Activated naive CD4-positive, alpha-beta T cell treated with anti-CD3 and anti-CD28 coated beads, Interleukin-2, amount 10 ng/mL, durations not matched to agents 7 days and 5 days (primary cell): ENCODE data around the gene SNX15.

Experiments used
- CTCF ChIA-PET: fragments of 350-600 bp; sonication (Branson Sonifier 250); formaldehyde crosslinking; loops from one replicate; lab custom pipeline; 2021; ENCODE audit warnings: antibody characterized with exemption; lab: Charles Lee
- DNase-seq: peaks from one replicate; pipeline ENCODE4 v3.0.0-alpha.2; 2020
- H3K27ac Mint-ChIP-seq: one replicate; pipeline ENCODE4 v1.8.0; 2021; ENCODE audit warnings: mild to moderate bottlenecking, moderate library complexity, mixed read lengths
- H3K27me3 Mint-ChIP-seq: one replicate; pipeline ENCODE4 v1.8.0; 2021; ENCODE audit warnings: mild to moderate bottlenecking, mixed read lengths
- H3K36me3 Mint-ChIP-seq: one replicate; pipeline ENCODE4 v1.8.0; 2021; ENCODE audit warnings: mixed read lengths
- H3K4me1 Mint-ChIP-seq: one replicate; pipeline ENCODE4 v1.8.0; 2021; ENCODE audit warnings: mixed read lengths
- H3K4me3 Mint-ChIP-seq: one replicate; pipeline ENCODE4 v1.8.0; 2021; ENCODE audit warnings: mild to moderate bottlenecking, moderate library complexity, mixed read lengths
- H3K9me3 Mint-ChIP-seq: one replicate; pipeline ENCODE4 v1.8.0; 2021; ENCODE audit warnings: mixed read lengths

SNX15 gene

DNA sequence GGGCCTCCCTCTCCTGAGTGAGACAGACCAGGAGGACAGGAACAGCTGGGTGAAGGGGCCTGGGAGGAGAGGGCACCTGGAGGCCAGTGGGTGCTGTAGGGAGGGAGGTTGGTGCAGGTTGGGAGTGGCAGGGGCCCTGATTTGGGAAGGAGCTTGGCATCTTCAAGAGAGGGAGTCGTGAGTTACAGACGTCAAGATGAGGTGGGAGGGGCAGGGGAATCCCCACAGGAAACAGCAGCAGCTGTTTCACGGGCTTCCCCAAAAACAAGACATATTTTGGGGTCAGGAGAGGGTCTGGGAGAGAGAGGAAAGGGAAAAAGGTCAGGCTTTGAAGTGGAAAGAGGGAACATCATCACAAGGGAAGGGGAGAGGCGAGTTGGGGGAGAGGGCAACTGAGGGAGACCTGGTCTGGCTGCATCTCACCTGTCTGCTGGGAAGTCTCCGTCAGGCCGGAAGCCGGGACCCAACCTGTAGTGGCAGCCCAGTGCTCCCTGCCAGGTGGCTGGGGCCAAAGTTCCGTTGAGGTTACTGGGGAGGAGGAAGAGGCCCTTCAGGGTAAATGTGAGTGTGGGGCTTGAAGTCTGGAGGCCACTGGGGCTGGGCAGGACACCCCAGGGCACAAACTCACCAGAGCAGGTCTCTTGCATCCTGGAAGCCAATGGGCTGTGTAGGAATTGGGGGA lies 26.7 kb downstream of the SNX15 start:
- Mint-ChIP-seq H3K27me3 (peaks cover 41% of the 10 kb centered on the region), H3K27ac (peak overlapping the region; percentile 60), H3K4me3 (peak overlapping the region; percentile 39), H3K9me3 (no peaks in the 10 kb centered on the region), H3K36me3 (no peaks in the 10 kb centered on the region), H3K4me1 (peaks cover 28% of the 10 kb centered on the region)
- CTCF ChIA-PET = interaction anchor here (0.9 kb wide), 1 partner anchor 13 kb away, joined by 3 read pairs; the partner anchor contains the start of gene SAC3D1
- DNase-seq = peak; percentile 47

DNA sequence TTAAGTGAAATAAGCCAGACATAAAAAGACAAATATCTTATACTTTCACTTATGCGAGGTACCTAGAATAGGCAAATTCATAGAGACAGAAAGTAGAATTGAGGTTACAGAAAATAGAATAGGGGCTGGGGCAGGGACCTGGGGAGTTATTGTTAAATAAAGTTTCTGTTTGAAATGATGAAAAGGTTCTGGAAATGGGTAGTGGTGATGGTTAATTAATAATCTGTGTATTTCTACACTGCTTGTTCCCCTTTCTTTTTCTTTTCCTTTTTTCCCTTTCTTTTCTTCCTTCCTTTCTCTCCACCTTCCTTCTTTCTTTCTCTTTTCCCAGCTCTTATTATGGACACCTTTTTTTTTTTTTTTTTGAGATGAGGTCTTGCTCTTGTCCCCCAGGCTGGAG lies 28.3 kb downstream of the SNX15 start:
- H3K4me1 Mint-ChIP-seq = peaks cover 36% of the 10 kb centered on the region
- H3K27me3 Mint-ChIP-seq = peaks cover 49% of the 10 kb centered on the region
- no peaks in the 10 kb centered on the region for H3K36me3 Mint-ChIP-seq
- no peaks in the 10 kb centered on the region for H3K9me3 Mint-ChIP-seq
- no peak overlapping the region for H3K4me3 Mint-ChIP-seq
- CTCF ChIA-PET = no interaction called here
- H3K27ac Mint-ChIP-seq = no peak overlapping the region
- no peak for DNase-seq

DNA sequence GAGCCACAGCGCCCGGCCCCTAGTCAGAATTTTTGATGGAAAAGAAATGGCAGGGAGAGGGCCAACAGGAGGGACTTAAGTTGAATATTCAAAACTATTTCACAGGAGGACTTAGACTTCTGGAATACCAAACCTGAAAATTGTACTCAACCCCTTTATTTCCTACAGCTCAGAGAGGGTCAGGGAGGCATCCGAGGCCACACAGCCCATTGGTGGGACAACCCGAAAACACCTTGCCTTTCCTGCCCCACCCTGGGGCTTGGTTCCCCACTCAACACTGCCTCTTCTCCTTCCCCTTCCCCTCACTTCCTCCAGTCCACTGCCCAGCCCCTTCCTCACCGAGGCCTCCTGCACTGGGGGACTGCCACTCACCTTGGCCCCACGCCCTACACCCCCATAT lies 29.8 kb downstream of the SNX15 start:
- no peak overlapping the region for H3K4me3 Mint-ChIP-seq
- no peaks in the 10 kb centered on the region for H3K9me3 Mint-ChIP-seq
- H3K27ac Mint-ChIP-seq = no peak overlapping the region
- H3K36me3 Mint-ChIP-seq = no peaks in the 10 kb centered on the region
- CTCF ChIA-PET = no interaction called here
- peaks cover 50% of the 10 kb centered on the region for H3K27me3 Mint-ChIP-seq
- H3K4me1 Mint-ChIP-seq = peaks cover 44% of the 10 kb centered on the region
- DNase-seq = no peak

DNA sequence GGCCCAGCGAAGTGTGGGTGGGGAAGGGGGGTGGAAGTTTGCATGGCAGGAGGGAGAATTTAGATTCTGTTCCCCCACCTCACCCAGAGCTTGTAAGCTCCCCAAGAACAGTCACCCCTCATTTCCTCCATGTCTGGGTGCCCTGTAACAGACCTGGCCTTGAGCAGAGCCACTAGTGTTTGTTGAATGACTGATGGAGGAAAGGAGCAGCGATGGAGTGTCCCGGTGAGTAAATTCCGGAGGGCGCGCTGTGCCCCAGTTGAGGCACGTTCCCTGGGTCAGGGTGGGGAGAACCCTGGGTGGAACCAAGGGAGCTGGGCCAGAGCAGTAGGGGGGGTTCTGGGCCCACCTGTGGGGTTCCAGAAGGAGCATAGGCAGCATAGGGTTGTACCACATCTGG lies 30.3 kb downstream of the SNX15 start:
- CTCF ChIA-PET = no interaction called here
- H3K36me3 Mint-ChIP-seq = no peaks in the 10 kb centered on the region
- H3K27ac Mint-ChIP-seq = no peak overlapping the region
- no peak overlapping the region for H3K4me3 Mint-ChIP-seq
- peaks cover 44% of the 10 kb centered on the region for H3K4me1 Mint-ChIP-seq
- peaks cover 47% of the 10 kb centered on the region for H3K27me3 Mint-ChIP-seq
- no peak for DNase-seq
- no peaks in the 10 kb centered on the region for H3K9me3 Mint-ChIP-seq

DNA sequence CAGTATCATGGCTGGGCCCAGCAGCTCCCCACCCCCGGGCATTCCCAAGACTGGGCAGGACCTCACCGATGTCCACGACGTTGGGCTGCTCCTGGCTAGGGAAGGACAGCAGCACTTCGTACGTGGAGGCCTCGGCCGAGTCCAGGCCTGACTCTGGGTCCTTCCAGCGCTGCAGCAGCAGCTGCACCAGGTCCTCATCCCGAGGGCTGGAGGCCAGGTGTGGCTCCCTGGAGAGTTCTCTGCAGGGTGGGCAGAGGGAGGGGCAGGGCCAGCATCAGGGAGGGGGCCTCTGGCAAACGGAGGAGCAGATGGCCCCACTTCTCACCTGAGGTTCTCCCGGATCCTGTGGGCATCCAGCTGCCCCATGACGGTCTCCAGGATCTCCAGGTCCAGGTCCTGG lies 30.8 kb downstream of the SNX15 start:
- Mint-ChIP-seq H3K27ac (no peak overlapping the region), H3K9me3 (no peaks in the 10 kb centered on the region), H3K4me3 (no peak overlapping the region), H3K36me3 (no peaks in the 10 kb centered on the region), H3K27me3 (peaks cover 43% of the 10 kb centered on the region), H3K4me1 (peaks cover 40% of the 10 kb centered on the region)
- no peak for DNase-seq
- CTCF ChIA-PET = no interaction called here

DNA sequence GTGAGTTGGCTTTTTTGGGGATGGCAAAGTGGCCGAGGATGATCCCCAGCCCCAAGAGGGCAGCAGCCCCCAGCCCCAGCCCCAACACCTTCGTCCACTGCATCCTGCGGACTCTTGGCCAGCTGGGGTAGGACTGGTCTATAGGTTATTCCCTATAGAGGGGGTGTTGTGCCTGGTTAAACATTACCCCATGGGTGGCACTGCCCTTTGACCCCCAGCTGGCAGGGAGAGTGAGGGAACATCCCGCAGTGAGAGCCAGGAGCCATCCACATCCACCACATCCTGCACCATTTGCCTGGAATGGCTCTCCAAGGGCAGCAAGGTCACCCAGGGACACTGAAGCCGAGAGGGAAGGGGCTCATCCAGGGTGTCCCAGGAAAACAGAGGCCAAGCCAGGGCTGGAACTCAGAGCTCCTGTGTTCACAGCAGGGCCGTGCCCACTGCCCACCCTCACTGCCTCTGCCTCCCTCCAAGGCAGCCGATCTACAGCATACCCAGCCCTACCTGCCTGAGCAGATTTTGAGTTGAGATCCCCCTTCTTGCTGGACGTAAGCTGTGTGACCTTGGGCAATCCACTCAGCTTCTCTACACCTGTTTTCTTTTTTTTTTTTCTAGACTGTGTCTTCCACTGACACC lies 31.3 kb downstream of the SNX15 start, which contains the start of gene NAALADL1:
NAALADL1 (minus strand) TSS at position 135 of the 636 bp plus-strand sequence; CDS start at position 103, 32 bp downstream.
- Mint-ChIP-seq H3K4me3 (no peak within 1 kb of the TSS), H3K27me3 (peaks cover 46% of the 10 kb centered on the region), H3K4me1 (peaks cover 34% of the 10 kb centered on the region), H3K9me3 (no peaks in the 10 kb centered on the region), H3K27ac (no peak within 1 kb of the TSS), H3K36me3 (no peaks in the 10 kb centered on the region)
- CTCF ChIA-PET = no interaction called here
- no peak for DNase-seq

DNA sequence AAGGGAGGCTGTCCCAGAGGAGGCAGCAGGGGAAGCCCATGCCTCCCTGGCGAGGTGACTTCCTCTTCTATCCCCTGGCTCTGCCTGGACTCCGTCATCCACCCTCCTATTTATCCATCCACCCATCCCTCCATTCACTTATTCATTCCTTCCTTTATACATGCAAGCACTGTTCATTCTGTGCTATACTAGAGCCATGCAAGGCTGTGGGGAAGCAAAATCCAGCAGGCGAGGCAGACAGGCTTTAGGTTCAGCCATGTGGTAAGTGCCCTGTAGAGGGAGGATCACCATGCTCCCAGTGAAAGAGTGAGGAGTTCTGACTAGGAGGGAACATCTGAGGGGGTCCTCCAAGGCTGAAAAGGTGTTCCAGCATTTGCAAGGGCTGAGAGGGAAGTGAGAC lies 32.3 kb downstream of the SNX15 start:
- Mint-ChIP-seq H3K27ac (no peak overlapping the region), H3K4me3 (no peak overlapping the region), H3K36me3 (no peaks in the 10 kb centered on the region), H3K27me3 (peaks cover 36% of the 10 kb centered on the region), H3K9me3 (no peaks in the 10 kb centered on the region), H3K4me1 (peaks cover 25% of the 10 kb centered on the region)
- no peak for DNase-seq
- CTCF ChIA-PET = no interaction called here

DNA sequence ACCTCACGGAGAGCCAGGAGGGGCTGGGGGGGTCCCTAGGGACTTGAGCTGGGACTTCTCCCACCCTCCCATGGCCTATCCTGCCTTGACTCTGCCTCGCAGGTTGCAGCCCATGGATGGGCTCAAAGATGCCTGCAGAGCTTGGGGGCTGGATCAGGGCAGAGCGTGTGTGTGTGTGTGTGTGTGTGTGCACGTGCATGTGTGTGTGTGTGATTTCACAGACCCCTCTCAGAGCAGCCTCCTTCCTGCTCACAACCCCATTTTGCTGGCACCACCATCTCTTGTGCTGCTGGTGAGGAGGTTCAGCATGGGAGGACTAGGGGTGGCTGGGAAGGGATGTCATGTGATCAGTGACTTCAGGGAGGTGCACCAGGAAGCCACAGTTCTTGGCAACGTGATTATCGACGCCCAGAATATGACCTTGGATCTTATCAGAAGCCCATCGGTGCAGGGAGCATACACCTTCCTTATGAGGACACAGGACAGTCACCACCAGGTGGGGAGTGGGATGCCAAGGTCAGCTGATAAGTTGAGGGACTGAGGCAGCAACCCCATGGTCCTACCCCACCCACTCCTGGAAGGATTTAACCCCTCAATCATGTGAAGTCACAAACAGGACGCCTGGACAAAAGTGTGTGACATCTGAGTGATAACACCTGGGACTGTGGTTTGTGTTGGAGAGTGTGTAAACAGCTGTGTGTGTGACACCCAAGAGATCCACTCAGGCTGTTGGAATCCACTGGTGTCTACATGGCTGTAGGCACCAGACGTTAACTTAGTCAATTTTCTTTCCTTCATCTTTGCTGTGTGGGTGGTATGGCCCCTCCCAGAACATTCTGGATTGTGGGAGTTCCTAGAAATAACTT lies 33.0 kb downstream of the SNX15 start:
- no peak overlapping the region for H3K27ac Mint-ChIP-seq
- peaks cover 33% of the 10 kb centered on the region for H3K27me3 Mint-ChIP-seq
- CTCF ChIA-PET = no interaction called here
- no peak for DNase-seq
- H3K4me3 Mint-ChIP-seq = no peak overlapping the region
- H3K36me3 Mint-ChIP-seq = no peaks in the 10 kb centered on the region
- H3K4me1 Mint-ChIP-seq = peaks cover 21% of the 10 kb centered on the region
- no peaks in the 10 kb centered on the region for H3K9me3 Mint-ChIP-seq

DNA sequence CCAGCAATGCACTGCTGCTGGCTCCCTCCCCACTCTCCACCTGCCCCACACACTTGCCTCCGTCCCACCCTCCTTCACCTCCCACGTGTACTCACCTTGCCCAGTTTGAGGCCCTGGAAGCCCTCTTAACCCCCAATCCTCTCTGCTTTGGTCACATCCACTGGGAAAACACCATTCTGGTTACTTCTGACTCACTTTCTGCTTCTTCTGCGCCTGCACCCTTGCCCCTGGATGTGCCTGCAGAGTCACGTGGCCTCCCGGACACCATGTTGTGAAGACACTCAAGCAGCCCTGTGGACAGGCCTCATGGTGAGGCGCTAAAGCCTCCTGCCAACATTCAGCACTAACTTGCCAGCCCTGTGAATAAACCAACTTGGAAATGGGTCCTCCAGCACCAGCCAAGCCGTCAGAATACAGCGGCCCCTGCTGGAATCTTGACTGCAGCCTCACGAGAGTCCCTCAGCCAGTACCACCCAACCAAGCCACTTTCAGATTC lies 33.7 kb downstream of the SNX15 start:
- Mint-ChIP-seq H3K36me3 (no peaks in the 10 kb centered on the region), H3K27ac (peak overlapping the region; percentile 58), H3K9me3 (no peaks in the 10 kb centered on the region), H3K27me3 (peaks cover 29% of the 10 kb centered on the region), H3K4me1 (peaks cover 16% of the 10 kb centered on the region), H3K4me3 (no peak overlapping the region)
- CTCF ChIA-PET = no interaction called here
- DNase-seq = peak; percentile 49

DNA sequence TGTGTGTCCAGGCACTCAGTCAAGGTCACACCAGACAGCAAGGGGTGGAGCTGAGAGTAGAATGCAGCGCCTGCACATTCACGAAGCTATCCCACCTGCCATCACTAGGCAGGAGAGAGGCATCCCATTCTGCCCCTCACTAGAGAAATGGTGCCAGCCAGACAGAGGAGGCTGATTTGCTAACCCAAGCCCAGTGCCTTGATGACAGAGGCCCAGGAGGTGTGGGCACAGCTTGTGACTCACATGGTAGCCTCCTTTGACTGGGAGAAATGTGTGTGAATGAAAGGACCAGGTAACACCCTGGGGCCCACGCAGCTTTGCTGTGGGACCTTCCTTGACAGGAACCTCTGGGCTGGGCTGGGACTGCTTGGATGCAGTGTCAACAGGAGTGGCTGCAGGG lies 36.3 kb downstream of the SNX15 start:
- no peak for DNase-seq
- Mint-ChIP-seq H3K27me3 (peaks cover 20% of the 10 kb centered on the region), H3K9me3 (no peaks in the 10 kb centered on the region), H3K27ac (no peak overlapping the region), H3K4me1 (peaks cover 16% of the 10 kb centered on the region), H3K4me3 (no peak overlapping the region), H3K36me3 (no peaks in the 10 kb centered on the region)
- CTCF ChIA-PET = interaction anchor here (1.0 to 2.0 kb wide), 2 partner anchors 50 to 251 kb away, joined by 3 to 6 read pairs; partner anchors contain the start of gene ARL2

DNA sequence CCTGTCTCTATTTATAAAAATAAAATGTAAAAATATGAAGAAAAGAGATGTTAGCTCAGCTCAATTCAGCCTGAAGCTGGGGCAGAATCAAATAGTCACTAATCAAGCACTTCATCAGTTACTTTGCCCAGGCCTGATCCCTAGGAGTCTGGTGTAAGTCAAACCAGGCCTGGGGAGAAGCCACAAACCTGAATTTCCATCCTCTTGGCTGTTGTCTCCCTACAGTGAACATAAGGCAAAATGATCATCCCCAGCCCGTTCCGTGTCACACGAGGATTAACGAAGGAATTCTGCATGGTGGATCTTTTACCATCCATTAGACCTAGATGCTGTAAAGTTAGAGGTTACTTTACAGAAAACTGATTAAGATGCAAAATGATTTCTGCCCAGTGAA lies 37.6 kb downstream of the SNX15 start:
- Mint-ChIP-seq H3K27ac (no peak overlapping the region), H3K9me3 (no peaks in the 10 kb centered on the region), H3K27me3 (peaks cover 9% of the 10 kb centered on the region), H3K4me1 (peaks cover 14% of the 10 kb centered on the region), H3K36me3 (no peaks in the 10 kb centered on the region), H3K4me3 (no peak overlapping the region)
- CTCF ChIA-PET = interaction anchor here (1.0 kb wide), 1 partner anchor 252 kb away, joined by 3 read pairs; no protein-coding TSS in a partner anchor
- DNase-seq = no peak

DNA sequence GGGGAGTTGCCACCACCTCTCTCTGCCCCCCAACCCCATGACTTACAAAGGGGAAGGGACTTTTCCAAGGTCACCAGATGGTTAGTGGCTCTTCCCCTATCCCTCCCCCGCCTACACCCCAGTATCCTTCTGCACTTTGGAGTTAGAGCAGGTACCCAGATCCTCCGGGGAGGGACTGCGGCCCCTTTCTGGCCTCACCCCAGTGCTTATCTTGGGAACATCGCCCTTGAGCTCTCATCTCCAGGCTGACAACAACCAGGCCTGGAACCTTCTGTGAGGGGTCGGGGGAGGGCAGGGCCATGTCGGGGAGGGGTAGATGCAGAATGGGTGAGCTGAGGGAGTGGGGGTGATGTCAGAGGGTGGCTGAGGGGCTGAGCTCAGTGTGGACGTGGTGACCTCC lies 38.6 kb downstream of the SNX15 start:
- Mint-ChIP-seq H3K9me3 (no peaks in the 10 kb centered on the region), H3K4me1 (peaks cover 5% of the 10 kb centered on the region), H3K27ac (no peak overlapping the region), H3K4me3 (no peak overlapping the region), H3K36me3 (no peaks in the 10 kb centered on the region), H3K27me3 (peaks cover 8% of the 10 kb centered on the region)
- CTCF ChIA-PET = no interaction called here
- no peak for DNase-seq

DNA sequence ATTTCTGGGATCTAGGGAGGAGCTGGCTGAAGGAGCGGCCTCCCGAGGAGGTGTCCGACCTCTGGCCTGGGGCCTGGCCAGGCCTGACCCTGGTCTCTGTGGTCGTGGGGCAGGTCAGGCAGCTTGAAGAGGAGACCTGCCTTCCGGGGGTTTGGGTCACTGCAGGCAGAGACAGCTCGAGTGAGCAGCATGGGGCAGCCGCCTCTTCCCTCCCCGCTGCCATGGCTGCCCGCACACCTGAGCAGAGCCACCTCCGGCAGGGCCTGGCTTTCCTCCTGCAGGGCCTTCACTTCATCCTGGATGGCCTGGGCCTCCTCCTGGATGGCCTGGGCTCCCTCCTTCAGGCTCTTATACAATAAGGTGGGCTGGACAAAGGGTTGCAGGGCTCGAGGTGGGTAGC lies 39.1 kb downstream of the SNX15 start:
- no peak overlapping the region for H3K4me3 Mint-ChIP-seq
- H3K4me1 Mint-ChIP-seq = peaks cover under 1% of the 10 kb centered on the region
- H3K36me3 Mint-ChIP-seq = no peaks in the 10 kb centered on the region

DNA sequence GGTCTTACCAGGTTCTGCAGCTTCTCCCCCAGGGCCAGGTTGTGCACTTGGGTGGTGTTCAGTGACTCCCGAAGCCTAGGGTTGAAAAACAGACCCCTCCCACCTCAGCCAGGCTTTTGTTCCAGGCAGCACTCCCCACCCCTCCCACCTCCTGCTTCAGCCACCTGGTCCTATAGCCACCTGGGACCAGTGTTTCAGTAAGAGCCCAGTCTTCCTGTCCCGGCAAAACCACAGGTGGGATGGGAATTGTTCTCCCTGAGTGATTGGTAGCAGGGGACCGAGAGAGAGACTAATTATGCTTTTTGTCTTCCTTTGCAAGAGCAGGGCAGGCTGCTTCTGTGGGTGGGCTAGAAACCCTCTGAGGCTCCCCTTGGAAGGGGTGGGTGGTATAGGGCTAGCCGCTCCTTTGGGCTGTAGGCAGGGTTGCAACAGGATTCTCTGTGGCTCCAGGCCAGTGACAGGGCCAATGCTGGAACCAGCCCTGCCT lies 39.6 kb downstream of the SNX15 start:
- Mint-ChIP-seq H3K4me3 (no peak overlapping the region), H3K27ac (no peak overlapping the region), H3K27me3 (peaks cover 3% of the 10 kb centered on the region), H3K36me3 (no peaks in the 10 kb centered on the region), H3K9me3 (no peaks in the 10 kb centered on the region), H3K4me1 (no peaks in the 10 kb centered on the region)
- DNase-seq = no peak
- CTCF ChIA-PET = no interaction called here

More for the DNA sequence above, 39.1 kb downstream of the SNX15 start:
- no peaks in the 10 kb centered on the region for H3K9me3 Mint-ChIP-seq
- no peak for DNase-seq
- H3K27me3 Mint-ChIP-seq = peaks cover 3% of the 10 kb centered on the region
- CTCF ChIA-PET = no interaction called here
- H3K27ac Mint-ChIP-seq = no peak overlapping the region
